H9 (cell line): Measurements from ENCODE around the gene TTC28. TPM values are rescaled to one million over a fixed set of nuclear protein-coding genes. Genes with fewer than 3 reads are reported as not detected.

Experiments
- DNase-seq: peaks from one replicate; pipeline ENCODE4 v3.0.0-alpha.2; 2017
- H2AFZ ChIP-seq: one replicate; pipeline ENCODE4 v1.6.1; 2013; ENCODE audit warnings: mild to moderate bottlenecking, low read length, control low read depth, moderate library complexity
- H2AK5ac ChIP-seq: 2 replicates; pipeline ENCODE4 v1.6.1; 2013; ENCODE audit warnings: low read length, control low read depth, mixed read lengths; ENCODE audit not compliant: insufficient read length
- H2BK120ac ChIP-seq: one replicate; pipeline ENCODE4 v1.6.1; 2013; ENCODE audit warnings: low read depth, mild to moderate bottlenecking, low read length, control low read depth, inconsistent platforms; ENCODE audit not compliant: poor library complexity, severe bottlenecking
- H2BK12ac ChIP-seq: 2 replicates; pipeline ENCODE4 v1.6.1; 2013; ENCODE audit warnings: low read length, control low read depth, mixed read lengths, low read depth; ENCODE audit not compliant: insufficient read length
- H2BK15ac ChIP-seq: 2 replicates; pipeline ENCODE4 v1.6.1; 2013; ENCODE audit warnings: low read depth, low read length, control low read depth
- H2BK20ac ChIP-seq: one replicate; pipeline ENCODE4 v1.6.1; 2013; ENCODE audit warnings: low read depth, mild to moderate bottlenecking, low read length, control low read depth, inconsistent platforms; ENCODE audit not compliant: poor library complexity, severe bottlenecking
- H2BK5ac ChIP-seq: 2 replicates; pipeline ENCODE4 v1.6.1; 2013; ENCODE audit warnings: low read length, control low read depth, mixed read lengths; ENCODE audit not compliant: insufficient read length
- H3K14ac ChIP-seq: 2 replicates; pipeline ENCODE4 v1.6.1; 2013; ENCODE audit warnings: low read length, control low read depth; ENCODE audit not compliant: insufficient read depth
- H3K18ac ChIP-seq: 2 replicates; pipeline ENCODE4 v1.6.1; 2013; ENCODE audit warnings: low read depth, mild to moderate bottlenecking, mixed read lengths, low read length, control low read depth; ENCODE audit not compliant: insufficient read length
- H3K23ac ChIP-seq: 2 replicates; pipeline ENCODE4 v1.6.1; 2013; ENCODE audit warnings: low read length, control low read depth, mixed read lengths, low read depth; ENCODE audit not compliant: insufficient read length
- H3K23me2 ChIP-seq: 2 replicates; pipeline ENCODE4 v1.6.1; 2013; ENCODE audit warnings: low read depth, mild to moderate bottlenecking, mixed read lengths, low read length, control low read depth; ENCODE audit not compliant: insufficient read length, poor library complexity, severe bottlenecking
- H3K27ac ChIP-seq: 2 replicates; pipeline ENCODE4 v1.5.1; 2013; ENCODE audit warnings: low read length, control low read depth, mixed read lengths, low read depth; ENCODE audit not compliant: insufficient read length
- H3K27me3 ChIP-seq: 2 replicates; pipeline ENCODE4 v1.6.1; 2013; ENCODE audit warnings: low read length, control low read depth, inconsistent platforms; ENCODE audit not compliant: insufficient read depth
- H3K4ac ChIP-seq: 2 replicates; pipeline ENCODE4 v1.6.1; 2013; ENCODE audit warnings: low read depth, mild to moderate bottlenecking, control low read depth, inconsistent platforms, low read length, moderate library complexity
- H3K4me1 ChIP-seq: 2 replicates; pipeline ENCODE4 v1.6.1; 2013; ENCODE audit warnings: low read length, control low read depth, inconsistent platforms; ENCODE audit not compliant: insufficient read depth
- H3K4me2 ChIP-seq: 2 replicates; pipeline ENCODE4 v1.6.1; 2013; ENCODE audit warnings: low read length, control low read depth, mixed read lengths; ENCODE audit not compliant: insufficient read length, insufficient read depth
- H3K56ac ChIP-seq: 2 replicates; pipeline ENCODE4 v1.6.1; 2013; ENCODE audit warnings: low read depth, mild to moderate bottlenecking, mixed read lengths, low read length, control low read depth; ENCODE audit not compliant: insufficient read length
- H3K79me1 ChIP-seq: 2 replicates; pipeline ENCODE4 v1.6.1; 2013; ENCODE audit warnings: low read depth, mild to moderate bottlenecking, moderate library complexity, low read length, control low read depth, inconsistent platforms; ENCODE audit not compliant: insufficient read depth, poor library complexity, severe bottlenecking
- H3K79me2 ChIP-seq: 2 replicates; pipeline ENCODE4 v1.6.1; 2013; ENCODE audit warnings: low read length, control low read depth, inconsistent platforms; ENCODE audit not compliant: insufficient read depth
- H3K9ac ChIP-seq: 2 replicates; pipeline ENCODE4 v1.6.1; 2013; ENCODE audit warnings: low read length, control low read depth, mixed read lengths; ENCODE audit not compliant: insufficient read length; ENCODE audit errors: extremely low read depth
- H3K9me3 ChIP-seq: one replicate; pipeline ENCODE4 v1.6.1; 2013; ENCODE audit warnings: low read depth, low read length, inconsistent platforms; ENCODE audit not compliant: control insufficient read depth
- H3T11ph ChIP-seq: one replicate; pipeline ENCODE4 v1.6.1; 2013; ENCODE audit warnings: mild to moderate bottlenecking, low read length, control low read depth, inconsistent platforms
- H4K20me1 ChIP-seq: one replicate; pipeline ENCODE4 v1.6.1; 2013; ENCODE audit not compliant: control insufficient read depth, insufficient read length, insufficient read depth
- H4K5ac ChIP-seq: 2 replicates; pipeline ENCODE4 v1.6.1; 2013; ENCODE audit warnings: low read depth, mild to moderate bottlenecking, mixed read lengths, low read length, control low read depth; ENCODE audit not compliant: insufficient read length
- H4K8ac ChIP-seq: replicated peaks from 2 replicates; pipeline ENCODE4 v1.6.1; 2013; ENCODE audit warnings: low read length, control low read depth, mixed read lengths, low read depth; ENCODE audit not compliant: insufficient read length
- H4K91ac ChIP-seq: 2 replicates; pipeline ENCODE4 v1.6.1; 2013; ENCODE audit warnings: low read depth, mild to moderate bottlenecking, moderate library complexity, mixed read lengths, low read length, control low read depth; ENCODE audit not compliant: insufficient read length
- H3K27ac Mint-ChIP-seq, 3 experiments: 2 replicates in 2 of 3; 3 replicates in 1 of 3; pipeline ENCODE4 v1.8.0; 2020 to 2021; ENCODE audit warnings: mixed read lengths in 3 of 3, mild to moderate bottlenecking in 1 of 3, moderate library complexity in 1 of 3
- H3K27me3 Mint-ChIP-seq: 2 replicates; pipeline ENCODE4 v1.8.0; 2021; ENCODE audit warnings: low read depth, mild to moderate bottlenecking, moderate library complexity, mixed read lengths
- H3K36me3 Mint-ChIP-seq, 3 experiments: 2 replicates in 2 of 3; 3 replicates in 1 of 3; pipeline ENCODE4 v1.8.0; 2020 to 2021; ENCODE audit warnings: low read depth in 3 of 3, mixed read lengths in 3 of 3; ENCODE audit not compliant: insufficient read depth in 1 of 3
- H3K4me1 Mint-ChIP-seq, 2 experiments: 2 replicates each; pipeline ENCODE4 v1.8.0; 2020; ENCODE audit warnings: mixed read lengths in 2 of 2
- H3K4me3 Mint-ChIP-seq, 2 experiments: 2 replicates in 1 of 2; 3 replicates in 1 of 2; pipeline ENCODE4 v1.8.0; 2020 to 2021; ENCODE audit warnings: mild to moderate bottlenecking in 2 of 2, mixed read lengths in 2 of 2, moderate library complexity in 1 of 2
- H3K9me3 Mint-ChIP-seq, 2 experiments: 2 replicates in 1 of 2; 3 replicates in 1 of 2; pipeline ENCODE4 v1.8.0; 2020; ENCODE audit warnings: mild to moderate bottlenecking in 2 of 2, mixed read lengths in 2 of 2, moderate library complexity in 1 of 2
- WGBS: extraction: QIAGEN DNeasy Blood & Tissue Kit; methylation state at CpG from one replicate; pipeline ENCODE4 v1.1.7; 2013; ENCODE audit warnings: missing lambda C conversion rate, low lambda C conversion rate, mixed read lengths; ENCODE audit not compliant: insufficient read length; ENCODE audit errors: extremely low coverage; 5-methylcytosine and 5-hydroxymethylcytosine counted together
- total RNA-seq: library from RNA; stranded (reverse); gene quantifications from 2 replicates; pipeline ENCODE4 v1.2.1, GENCODE V29; 2021
- TF ChIP-seq, protein P1 (sequence below): fragments of 200-600 bp; sonication (generic); conservative IDR thresholded peaks from 3 replicates; pipeline ENCODE4 v1.8.0; 2021; ENCODE audit warnings: antibody characterized with exemption, mild to moderate bottlenecking

Gene TTC28
- total RNA-seq, 1 experiment from 2014 or later, result 13.6 TPM

GRCh38 chr22:28118957-28119631 lies 560.5 kb downstream of the TTC28 start:
- Histone ChIP-seq H3K27me3 (no peaks in the 10 kb centered on the region), H3K14ac (no peak overlapping the region), H3K4ac (no peak overlapping the region), H4K5ac (no peak overlapping the region), H3K4me2 (no peak overlapping the region), H3K79me2 (no peaks in the 10 kb centered on the region), H4K8ac (no peak overlapping the region), H3K23ac (no peak overlapping the region), H3K18ac (no peak overlapping the region), H3K23me2 (no peaks in the 10 kb centered on the region), H3T11ph (no peak overlapping the region), H4K20me1 (no peaks in the 10 kb centered on the region), H2BK5ac (no peak overlapping the region), H3K9ac (no peak overlapping the region), H3K9me3 (no peaks in the 10 kb centered on the region), H4K91ac (no peak overlapping the region), H2BK12ac (no peak overlapping the region), H2AFZ (no peak overlapping the region), H2AK5ac (no peak overlapping the region), H3K79me1 (no peaks in the 10 kb centered on the region), H2BK20ac (no peak overlapping the region), H2BK120ac (no peak overlapping the region), H2BK15ac (no peak overlapping the region), H3K56ac (no peak overlapping the region), H3K27ac (no peak overlapping the region), H3K4me1 (peaks cover 3% of the 10 kb centered on the region; the same call in 1 of the 2 replicates)
- TF ChIP-seq, protein P1, sequence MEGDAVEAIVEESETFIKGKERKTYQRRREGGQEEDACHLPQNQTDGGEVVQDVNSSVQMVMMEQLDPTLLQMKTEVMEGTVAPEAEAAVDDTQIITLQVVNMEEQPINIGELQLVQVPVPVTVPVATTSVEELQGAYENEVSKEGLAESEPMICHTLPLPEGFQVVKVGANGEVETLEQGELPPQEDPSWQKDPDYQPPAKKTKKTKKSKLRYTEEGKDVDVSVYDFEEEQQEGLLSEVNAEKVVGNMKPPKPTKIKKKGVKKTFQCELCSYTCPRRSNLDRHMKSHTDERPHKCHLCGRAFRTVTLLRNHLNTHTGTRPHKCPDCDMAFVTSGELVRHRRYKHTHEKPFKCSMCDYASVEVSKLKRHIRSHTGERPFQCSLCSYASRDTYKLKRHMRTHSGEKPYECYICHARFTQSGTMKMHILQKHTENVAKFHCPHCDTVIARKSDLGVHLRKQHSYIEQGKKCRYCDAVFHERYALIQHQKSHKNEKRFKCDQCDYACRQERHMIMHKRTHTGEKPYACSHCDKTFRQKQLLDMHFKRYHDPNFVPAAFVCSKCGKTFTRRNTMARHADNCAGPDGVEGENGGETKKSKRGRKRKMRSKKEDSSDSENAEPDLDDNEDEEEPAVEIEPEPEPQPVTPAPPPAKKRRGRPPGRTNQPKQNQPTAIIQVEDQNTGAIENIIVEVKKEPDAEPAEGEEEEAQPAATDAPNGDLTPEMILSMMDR, result no peak
- H3K36me3 Mint-ChIP-seq, result no peaks in the 10 kb centered on the region; a peak in 1 of 7 replicates
- H3K4me1 Mint-ChIP-seq, result peaks cover 11 to 15% of the 10 kb centered on the region in 2 experiments
- no peaks in the 10 kb centered on the region for H3K9me3 Mint-ChIP-seq
- H3K27me3 Mint-ChIP-seq, result no peaks in the 10 kb centered on the region; the same call in 1 of the 2 replicates
- no CpG with 5 or more reads among the region's 2 CpGs for WGBS
- no peak overlapping the region for H3K4me3 Mint-ChIP-seq
- no peak overlapping the region for H3K27ac Mint-ChIP-seq
- DNase-seq, result no peak
